ENCODE results near the gene ZBTB16.

ZBTB16 gene

DNA sequence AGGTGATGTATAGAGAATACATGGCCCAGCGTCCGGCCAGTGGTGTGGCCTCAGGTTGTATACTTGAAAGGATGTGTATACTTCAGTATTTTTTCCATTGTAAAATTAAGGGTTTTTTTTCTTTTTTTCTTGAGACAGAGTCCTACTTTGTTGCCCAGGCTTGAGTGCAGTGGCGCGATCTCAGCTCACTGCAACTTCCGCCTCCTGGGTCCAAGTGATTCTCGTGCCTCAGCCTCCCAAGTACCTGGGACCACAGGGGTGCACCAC is 15.8 kb downstream of the ZBTB16 start:
- ChIA-PET POLR2A (no interaction called here), CTCF (no interaction called here)
- TF ChIP-seq, protein P1, sequence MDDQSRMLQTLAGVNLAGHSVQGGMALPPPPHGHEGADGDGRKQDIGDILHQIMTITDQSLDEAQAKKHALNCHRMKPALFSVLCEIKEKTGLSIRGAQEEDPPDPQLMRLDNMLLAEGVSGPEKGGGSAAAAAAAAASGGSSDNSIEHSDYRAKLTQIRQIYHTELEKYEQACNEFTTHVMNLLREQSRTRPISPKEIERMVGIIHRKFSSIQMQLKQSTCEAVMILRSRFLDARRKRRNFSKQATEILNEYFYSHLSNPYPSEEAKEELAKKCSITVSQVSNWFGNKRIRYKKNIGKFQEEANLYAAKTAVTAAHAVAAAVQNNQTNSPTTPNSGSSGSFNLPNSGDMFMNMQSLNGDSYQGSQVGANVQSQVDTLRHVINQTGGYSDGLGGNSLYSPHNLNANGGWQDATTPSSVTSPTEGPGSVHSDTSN (CRISPR knock-in tag; IDR thresholded peaks at IDR 0.05): no peak
- TF ChIP-seq, protein P2, sequence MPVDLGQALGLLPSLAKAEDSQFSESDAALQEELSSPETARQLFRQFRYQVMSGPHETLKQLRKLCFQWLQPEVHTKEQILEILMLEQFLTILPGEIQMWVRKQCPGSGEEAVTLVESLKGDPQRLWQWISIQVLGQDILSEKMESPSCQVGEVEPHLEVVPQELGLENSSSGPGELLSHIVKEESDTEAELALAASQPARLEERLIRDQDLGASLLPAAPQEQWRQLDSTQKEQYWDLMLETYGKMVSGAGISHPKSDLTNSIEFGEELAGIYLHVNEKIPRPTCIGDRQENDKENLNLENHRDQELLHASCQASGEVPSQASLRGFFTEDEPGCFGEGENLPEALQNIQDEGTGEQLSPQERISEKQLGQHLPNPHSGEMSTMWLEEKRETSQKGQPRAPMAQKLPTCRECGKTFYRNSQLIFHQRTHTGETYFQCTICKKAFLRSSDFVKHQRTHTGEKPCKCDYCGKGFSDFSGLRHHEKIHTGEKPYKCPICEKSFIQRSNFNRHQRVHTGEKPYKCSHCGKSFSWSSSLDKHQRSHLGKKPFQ (tag by site-specific recombination; IDR thresholded peaks at IDR 0.05): no peak
- TF ChIP-seq ZFHX2 (tag by site-specific recombination; conservative IDR thresholded peaks at IDR 0.05) (no peak), OVOL3 (tag by site-specific recombination; IDR thresholded peaks at IDR 0.05) (no peak), RBAK (tag by site-specific recombination; IDR thresholded peaks at IDR 0.05) (no peak), ZNF214 (tag by site-specific recombination; IDR thresholded peaks at IDR 0.05; ENCODE audit: borderline replicate concordance) (no peak), GLI4 (tag by site-specific recombination; IDR thresholded peaks at IDR 0.05) (no peak), MYNN (tag by site-specific recombination; IDR thresholded peaks at IDR 0.05; ENCODE audit: borderline replicate concordance) (no peak), ZNF341 (tag by site-specific recombination; IDR thresholded peaks at IDR 0.05; ENCODE audit: low read depth) (no peak), TCF7L2 (IDR thresholded peaks at IDR 0.05; ENCODE audit: borderline replicate concordance, low read depth, low read length) (no peak), KLF7 (tag by site-specific recombination; IDR thresholded peaks at IDR 0.05; ENCODE audit: borderline replicate concordance) (no peak), ZNF416 (tag by site-specific recombination; IDR thresholded peaks at IDR 0.05) (no peak), KLF1 (tag by site-specific recombination; IDR thresholded peaks at IDR 0.05) (no peak), FEZF1 (tag by site-specific recombination; IDR thresholded peaks at IDR 0.05) (no peak)
- TF ChIP-seq, protein P3, sequence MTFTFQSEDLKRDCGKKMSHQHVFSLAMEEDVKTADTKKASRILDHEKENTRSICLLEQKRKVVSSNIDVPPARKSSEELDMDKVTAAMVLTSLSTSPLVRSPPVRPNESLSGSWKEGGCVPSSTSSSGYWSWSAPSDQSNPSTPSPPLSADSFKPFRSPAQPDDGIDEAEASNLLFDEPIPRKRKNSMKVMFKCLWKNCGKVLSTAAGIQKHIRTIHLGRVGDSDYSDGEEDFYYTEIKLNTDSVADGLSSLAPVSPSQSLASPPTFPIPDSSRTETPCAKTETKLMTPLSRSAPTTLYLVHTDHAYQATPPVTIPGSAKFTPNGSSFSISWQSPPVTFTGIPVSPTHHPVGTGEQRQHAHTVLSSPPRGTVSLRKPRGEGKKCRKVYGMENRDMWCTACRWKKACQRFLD (tag by site-specific recombination; IDR thresholded peaks at IDR 0.05): no peak
- TF ChIP-seq, protein P4, sequence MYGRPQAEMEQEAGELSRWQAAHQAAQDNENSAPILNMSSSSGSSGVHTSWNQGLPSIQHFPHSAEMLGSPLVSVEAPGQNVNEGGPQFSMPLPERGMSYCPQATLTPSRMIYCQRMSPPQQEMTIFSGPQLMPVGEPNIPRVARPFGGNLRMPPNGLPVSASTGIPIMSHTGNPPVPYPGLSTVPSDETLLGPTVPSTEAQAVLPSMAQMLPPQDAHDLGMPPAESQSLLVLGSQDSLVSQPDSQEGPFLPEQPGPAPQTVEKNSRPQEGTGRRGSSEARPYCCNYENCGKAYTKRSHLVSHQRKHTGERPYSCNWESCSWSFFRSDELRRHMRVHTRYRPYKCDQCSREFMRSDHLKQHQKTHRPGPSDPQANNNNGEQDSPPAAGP (tag by site-specific recombination; IDR thresholded peaks at IDR 0.05): no peak
- TF ChIP-seq, protein P5, sequence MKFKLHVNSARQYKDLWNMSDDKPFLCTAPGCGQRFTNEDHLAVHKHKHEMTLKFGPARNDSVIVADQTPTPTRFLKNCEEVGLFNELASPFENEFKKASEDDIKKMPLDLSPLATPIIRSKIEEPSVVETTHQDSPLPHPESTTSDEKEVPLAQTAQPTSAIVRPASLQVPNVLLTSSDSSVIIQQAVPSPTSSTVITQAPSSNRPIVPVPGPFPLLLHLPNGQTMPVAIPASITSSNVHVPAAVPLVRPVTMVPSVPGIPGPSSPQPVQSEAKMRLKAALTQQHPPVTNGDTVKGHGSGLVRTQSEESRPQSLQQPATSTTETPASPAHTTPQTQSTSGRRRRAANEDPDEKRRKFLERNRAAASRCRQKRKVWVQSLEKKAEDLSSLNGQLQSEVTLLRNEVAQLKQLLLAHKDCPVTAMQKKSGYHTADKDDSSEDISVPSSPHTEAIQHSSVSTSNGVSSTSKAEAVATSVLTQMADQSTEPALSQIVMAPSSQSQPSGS (tag by site-specific recombination; IDR thresholded peaks at IDR 0.05; ENCODE audit: low read depth): no peak
- TF ChIP-seq, protein P6, sequence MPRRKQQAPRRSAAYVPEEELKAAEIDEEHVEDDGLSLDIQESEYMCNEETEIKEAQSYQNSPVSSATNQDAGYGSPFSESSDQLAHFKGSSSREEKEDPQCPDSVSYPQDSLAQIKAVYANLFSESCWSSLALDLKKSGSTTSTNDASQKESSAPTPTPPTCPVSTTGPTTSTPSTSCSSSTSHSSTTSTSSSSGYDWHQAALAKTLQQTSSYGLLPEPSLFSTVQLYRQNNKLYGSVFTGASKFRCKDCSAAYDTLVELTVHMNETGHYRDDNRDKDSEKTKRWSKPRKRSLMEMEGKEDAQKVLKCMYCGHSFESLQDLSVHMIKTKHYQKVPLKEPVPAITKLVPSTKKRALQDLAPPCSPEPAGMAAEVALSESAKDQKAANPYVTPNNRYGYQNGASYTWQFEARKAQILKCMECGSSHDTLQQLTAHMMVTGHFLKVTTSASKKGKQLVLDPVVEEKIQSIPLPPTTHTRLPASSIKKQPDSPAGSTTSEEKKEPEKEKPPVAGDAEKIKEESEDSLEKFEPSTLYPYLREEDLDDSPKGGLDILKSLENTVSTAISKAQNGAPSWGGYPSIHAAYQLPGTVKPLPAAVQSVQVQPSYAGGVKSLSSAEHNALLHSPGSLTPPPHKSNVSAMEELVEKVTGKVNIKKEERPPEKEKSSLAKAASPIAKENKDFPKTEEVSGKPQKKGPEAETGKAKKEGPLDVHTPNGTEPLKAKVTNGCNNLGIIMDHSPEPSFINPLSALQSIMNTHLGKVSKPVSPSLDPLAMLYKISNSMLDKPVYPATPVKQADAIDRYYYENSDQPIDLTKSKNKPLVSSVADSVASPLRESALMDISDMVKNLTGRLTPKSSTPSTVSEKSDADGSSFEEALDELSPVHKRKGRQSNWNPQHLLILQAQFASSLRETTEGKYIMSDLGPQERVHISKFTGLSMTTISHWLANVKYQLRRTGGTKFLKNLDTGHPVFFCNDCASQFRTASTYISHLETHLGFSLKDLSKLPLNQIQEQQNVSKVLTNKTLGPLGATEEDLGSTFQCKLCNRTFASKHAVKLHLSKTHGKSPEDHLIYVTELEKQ (tag by site-specific recombination; IDR thresholded peaks at IDR 0.05; ENCODE audit: borderline replicate concordance): no peak
- TF ChIP-seq, protein P7, sequence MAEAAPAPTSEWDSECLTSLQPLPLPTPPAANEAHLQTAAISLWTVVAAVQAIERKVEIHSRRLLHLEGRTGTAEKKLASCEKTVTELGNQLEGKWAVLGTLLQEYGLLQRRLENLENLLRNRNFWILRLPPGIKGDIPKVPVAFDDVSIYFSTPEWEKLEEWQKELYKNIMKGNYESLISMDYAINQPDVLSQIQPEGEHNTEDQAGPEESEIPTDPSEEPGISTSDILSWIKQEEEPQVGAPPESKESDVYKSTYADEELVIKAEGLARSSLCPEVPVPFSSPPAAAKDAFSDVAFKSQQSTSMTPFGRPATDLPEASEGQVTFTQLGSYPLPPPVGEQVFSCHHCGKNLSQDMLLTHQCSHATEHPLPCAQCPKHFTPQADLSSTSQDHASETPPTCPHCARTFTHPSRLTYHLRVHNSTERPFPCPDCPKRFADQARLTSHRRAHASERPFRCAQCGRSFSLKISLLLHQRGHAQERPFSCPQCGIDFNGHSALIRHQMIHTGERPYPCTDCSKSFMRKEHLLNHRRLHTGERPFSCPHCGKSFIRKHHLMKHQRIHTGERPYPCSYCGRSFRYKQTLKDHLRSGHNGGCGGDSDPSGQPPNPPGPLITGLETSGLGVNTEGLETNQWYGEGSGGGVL (tag by site-specific recombination; IDR thresholded peaks at IDR 0.05): no peak
- Histone ChIP-seq H3K27ac (ENCODE audit: extremely low read depth, low read depth, low read length) (no peak overlapping the region), H3K36me3 (ENCODE audit: control insufficient read depth in 2 of 2, insufficient read depth in 1 of 2, low read length in 2 of 2) (no peaks in the 10 kb centered on the region), H3K9me3 (ENCODE audit: control insufficient read depth, insufficient read depth, low read depth, low read length) (no peaks in the 10 kb centered on the region), H3K4me3 (ENCODE audit: low read depth, low read length) (no peak overlapping the region), H3K4me1 (ENCODE audit: control insufficient read depth, insufficient read depth, low read length) (peaks cover 32% of the 10 kb centered on the region)

Data from HEK293 (cell line).